Osteoblast (primary cell): Measurements from ENCODE around the gene PTPRN2. TPM values are rescaled to one million over a fixed set of nuclear protein-coding genes. Genes with fewer than 3 reads are reported as not detected.

ENCODE experiments used
- DNase-seq: peaks from one replicate; pipeline ENCODE4 v3.0.0; 2011; ENCODE audit warnings: low spot score, mixed read lengths; ENCODE audit not compliant: insufficient read length; ENCODE audit errors: missing footprints
- H2AFZ ChIP-seq: 2 replicates; pipeline ENCODE4 v1.6.0; 2011; ENCODE audit warnings: mild to moderate bottlenecking, low read length
- H3K27ac ChIP-seq: 2 replicates; pipeline ENCODE4 v1.5.1; 2011; ENCODE audit warnings: mild to moderate bottlenecking, low read depth, low read length, moderate library complexity
- H3K27me3 ChIP-seq: 2 replicates; pipeline ENCODE4 v1.6.0; 2012; ENCODE audit warnings: mild to moderate bottlenecking, control low read depth, inconsistent platforms, low read length, moderate library complexity; ENCODE audit not compliant: insufficient read depth
- H3K36me3 ChIP-seq: 2 replicates; pipeline ENCODE4 v1.5.1; 2011; ENCODE audit warnings: mild to moderate bottlenecking, low read length, control low read depth, moderate library complexity; ENCODE audit not compliant: insufficient read depth
- H3K4me1 ChIP-seq: 2 replicates; pipeline ENCODE4 v1.5.1; 2011; ENCODE audit warnings: mild to moderate bottlenecking, low read length, control low read depth, moderate library complexity; ENCODE audit not compliant: insufficient read depth
- H3K4me2 ChIP-seq: 2 replicates; pipeline ENCODE4 v1.6.0; 2011; ENCODE audit warnings: mild to moderate bottlenecking, low read length; ENCODE audit not compliant: insufficient read depth
- H3K4me3 ChIP-seq: fragments of 200-600 bp; sonication (generic); 3 replicates; pipeline ENCODE4 v1.5.1; 2012; ENCODE audit warnings: mild to moderate bottlenecking, low read length, inconsistent platforms; ENCODE audit not compliant: insufficient read depth
- H3K79me2 ChIP-seq: 2 replicates; pipeline ENCODE4 v1.6.0; 2012; ENCODE audit warnings: mild to moderate bottlenecking, low read length, control low read depth, inconsistent platforms; ENCODE audit not compliant: insufficient read depth
- H3K9me3 ChIP-seq: 2 replicates; pipeline ENCODE4 v1.5.1; 2011; ENCODE audit warnings: low read depth, low read length, control low read depth
- H4K20me1 ChIP-seq: 2 replicates; pipeline ENCODE4 v1.6.0; 2012; ENCODE audit warnings: mild to moderate bottlenecking, low read length, control low read depth; ENCODE audit not compliant: insufficient read depth
- CTCF ChIP-seq: IDR thresholded peaks from 2 replicates; pipeline ENCODE4 v1.5.1; 2011; ENCODE audit warnings: mild to moderate bottlenecking, low read depth, low read length, moderate library complexity; ENCODE audit errors: extremely low read depth
- total RNA-seq: library from RNA; depleted of rRNA; stranded (reverse); fragments of >200 nt; gene quantifications from 2 replicates; pipeline ENCODE4 v1.2.3, GENCODE V29; 2012

Gene PTPRN2
- total RNA-seq, 1 donor, result 0.36 TPM

- Histone ChIP-seq H3K79me2 (no peaks in the 10 kb centered on the region), H3K27me3 (no peaks in the 10 kb centered on the region), H3K4me2 (peak overlapping the region; percentile 81), H2AFZ (peak overlapping the region; percentile 89), H3K9me3 (no peaks in the 10 kb centered on the region), H3K4me1 (no peaks in the 10 kb centered on the region), H4K20me1 (no peaks in the 10 kb centered on the region), H3K36me3 (no peaks in the 10 kb centered on the region), H3K27ac (no peak overlapping the region), H3K4me3 (peak overlapping the region; percentile 68)
- no peak for TF ChIP-seq CTCF
- DNase-seq, result no peak
These were observed 1018.6 kb downstream of the PTPRN2 start for GRCh38 chr7:157568770-157569584.

- H3K27ac ChIP-seq, result no peak overlapping the region
- no peaks in the 10 kb centered on the region for H4K20me1 ChIP-seq
- peak overlapping the region; percentile 68 for H3K4me3 ChIP-seq
- no peak for TF ChIP-seq CTCF
- H3K4me1 ChIP-seq, result no peaks in the 10 kb centered on the region
- DNase-seq, result no peak
- H3K4me2 ChIP-seq, result peak overlapping the region; percentile 81
- no peaks in the 10 kb centered on the region for H3K79me2 ChIP-seq
- H3K9me3 ChIP-seq, result no peaks in the 10 kb centered on the region
- H3K27me3 ChIP-seq, result no peaks in the 10 kb centered on the region
- H3K36me3 ChIP-seq, result no peaks in the 10 kb centered on the region
- H2AFZ ChIP-seq, result peak overlapping the region; percentile 89
These were observed 1019.4 kb downstream of the PTPRN2 start for GRCh38 chr7:157568106-157568769.

DNA sequence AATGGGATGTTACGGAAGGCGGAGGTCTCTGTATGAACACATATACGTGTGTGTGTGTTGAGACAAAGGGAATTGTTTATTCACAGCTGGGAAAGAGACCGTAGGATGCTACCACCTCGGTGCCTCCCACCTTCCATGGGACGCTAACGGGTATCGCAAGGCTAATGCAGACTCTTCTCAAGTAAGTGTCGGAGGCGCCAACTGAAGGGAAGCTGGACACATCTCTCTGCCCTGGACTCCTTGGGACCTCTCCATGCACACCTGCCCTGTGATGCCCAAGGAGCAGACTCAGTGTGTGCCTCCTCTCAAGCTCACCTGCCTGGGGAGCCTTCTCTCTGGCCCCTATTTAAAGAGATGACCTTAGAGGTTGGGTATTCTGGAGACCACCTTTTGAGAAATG lies 1020.0 kb downstream of the PTPRN2 start:
- H3K27me3 ChIP-seq, result no peaks in the 10 kb centered on the region
- no peaks in the 10 kb centered on the region for H3K4me1 ChIP-seq
- no peak overlapping the region for H3K4me2 ChIP-seq
- no peak for DNase-seq
- H3K27ac ChIP-seq, result no peak overlapping the region
- H2AFZ ChIP-seq, result no peak overlapping the region
- no peaks in the 10 kb centered on the region for H4K20me1 ChIP-seq
- H3K4me3 ChIP-seq, result no peak overlapping the region
- no peak for TF ChIP-seq CTCF
- H3K9me3 ChIP-seq, result no peaks in the 10 kb centered on the region
- no peaks in the 10 kb centered on the region for H3K79me2 ChIP-seq
- H3K36me3 ChIP-seq, result no peaks in the 10 kb centered on the region

DNA sequence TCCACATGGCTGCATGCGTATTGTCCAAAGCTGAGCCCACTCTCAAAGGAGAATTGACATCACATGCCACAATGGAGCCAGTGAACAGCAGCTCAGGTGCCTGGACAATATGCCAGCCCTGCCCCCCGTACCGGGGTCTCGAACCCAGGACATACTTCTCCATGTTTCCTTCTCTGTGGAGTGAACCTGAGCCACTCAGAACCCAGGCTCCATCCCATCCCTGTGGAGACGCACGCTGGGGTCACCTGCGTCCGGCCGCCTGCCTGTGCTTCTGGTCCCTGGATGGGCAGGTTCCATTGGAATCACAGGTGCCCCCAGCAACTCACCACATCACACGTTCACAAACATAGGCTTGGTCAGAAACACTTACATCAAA lies 1021.0 kb downstream of the PTPRN2 start:
- TF ChIP-seq CTCF, result no peak
- H3K4me1 ChIP-seq, result no peaks in the 10 kb centered on the region
- no peak overlapping the region for H2AFZ ChIP-seq

More for the DNA sequence above, 1021.0 kb downstream of the PTPRN2 start:
- Histone ChIP-seq H3K9me3 (no peaks in the 10 kb centered on the region), H3K27me3 (no peaks in the 10 kb centered on the region), H3K36me3 (no peaks in the 10 kb centered on the region), H3K79me2 (no peaks in the 10 kb centered on the region), H3K27ac (no peak overlapping the region), H3K4me3 (no peak overlapping the region), H4K20me1 (no peaks in the 10 kb centered on the region), H3K4me2 (no peak overlapping the region)
- no peak for DNase-seq
